Medulla oblongata (tissue), 1 donor: ENCODE measurements around the gene WDR64.
"Not testable (repeated sequence)": the region's sequence is repeated elsewhere in the genome, so short reads cannot be mapped to it uniquely, and the experiment has no call there.

ENCODE experiments used
- DNase-seq: peaks from one replicate; pipeline ENCODE4 v3.0.0-alpha.2; 2015; ENCODE audit errors: extremely low spot score

WDR64 gene

GRCh38 chr1:241701483-241702295, 49.6 kb downstream of the WDR64 start:
- no peak for DNase-seq

- no peak for DNase-seq
Measured at GRCh38 chr1:241702442-241703373, 50.6 kb downstream of the WDR64 start.

- not testable (repeated sequence) for DNase-seq
Measured at GRCh38 chr1:241703739-241704138, 51.7 kb downstream of the WDR64 start.

- no peak for DNase-seq
Measured at GRCh38 chr1:241706257-241706656, 54.2 kb downstream of the WDR64 start.

GRCh38 chr1:241706967-241707366, 54.9 kb downstream of the WDR64 start:
- no peak for DNase-seq

- DNase-seq: no peak
Measured at GRCh38 chr1:241707442-241707841, 55.4 kb downstream of the WDR64 start.

- DNase-seq: no peak
Measured at GRCh38 chr1:241711326-241711725, 59.2 kb downstream of the WDR64 start.

GRCh38 chr1:241713316-241713715, 61.2 kb downstream of the WDR64 start:
- no peak for DNase-seq

- no peak for DNase-seq
Measured at GRCh38 chr1:241714321-241715218, 62.5 kb downstream of the WDR64 start.

GRCh38 chr1:241715435-241715834, 63.4 kb downstream of the WDR64 start:
- DNase-seq: no peak

- no peak for DNase-seq
Measured at GRCh38 chr1:241715956-241716355, 63.9 kb downstream of the WDR64 start.

- no peak for DNase-seq
Measured at GRCh38 chr1:241716915-241717656, 65.0 kb downstream of the WDR64 start.

GRCh38 chr1:241717975-241718374, 65.9 kb downstream of the WDR64 start:
- DNase-seq: no peak

GRCh38 chr1:241721011-241721410, 68.9 kb downstream of the WDR64 start:
- DNase-seq: no peak

- DNase-seq: no peak
Measured at GRCh38 chr1:241722947-241723346, 70.9 kb downstream of the WDR64 start.

GRCh38 chr1:241724741-241725356, 72.8 kb downstream of the WDR64 start:
- no peak for DNase-seq

- DNase-seq: no peak
Measured at GRCh38 chr1:241730031-241730430, 78.0 kb downstream of the WDR64 start.

- DNase-seq: no peak
Measured at GRCh38 chr1:241733899-241734298, 81.8 kb downstream of the WDR64 start.

GRCh38 chr1:241734533-241734932, 82.5 kb downstream of the WDR64 start:
- no peak for DNase-seq

GRCh38 chr1:241735493-241735926, 83.4 kb downstream of the WDR64 start:
- DNase-seq: not testable (repeated sequence)
